Naive thymus-derived CD8-positive, alpha-beta T cell (primary cell): ENCODE measurements around the gene ARHGEF37. TPM values are rescaled to one million over a fixed set of nuclear protein-coding genes. Genes with fewer than 3 reads are reported as not detected.

Experiments used
- ATAC-seq, 2 donors: fragments of 150-1000 bp; cut with Tn5 transposase in 1 of 2; sonication (Bioruptor Pico), chemical (Tn5 transposase) in 1 of 2; 1 replicate in 1 of 2; 2 replicates in 1 of 2; pipeline ENCODE4 v1.10.0; 2021; ENCODE audit warnings: mild to moderate bottlenecking in 2 of 2, moderate library complexity in 2 of 2
- POLR2A ChIA-PET: fragments of 350-600 bp; sonication (Branson Sonifier 250); formaldehyde crosslinking; loops from one replicate; lab custom pipeline; 2021; ENCODE audit warnings: antibody characterized with exemption; lab: Charles Lee
- DNase-seq, 10 donors: peaks; one replicate each; pipeline versions ENCODE4 v3.0.0 to v3.0.0-alpha.2; 2020 to 2022
- H3K27ac Mint-ChIP-seq, 10 donors: one replicate each; pipeline ENCODE4 v1.8.0; 2020 to 2022; ENCODE audit warnings: mild to moderate bottlenecking in 10 of 10, mixed read lengths in 10 of 10, moderate library complexity in 4 of 10, inconsistent platforms in 1 of 10
- H3K27me3 Mint-ChIP-seq, 5 donors: one replicate each; pipeline ENCODE4 v1.8.0; 2021 to 2022; ENCODE audit warnings: mixed read lengths in 5 of 5
- H3K36me3 Mint-ChIP-seq, 3 donors: one replicate each; pipeline ENCODE4 v1.8.0; 2020 to 2022; ENCODE audit warnings: mixed read lengths in 3 of 3, mild to moderate bottlenecking in 2 of 3, inconsistent platforms in 1 of 3
- H3K4me1 Mint-ChIP-seq, 4 donors: one replicate each; pipeline ENCODE4 v1.8.0; 2021 to 2022; ENCODE audit warnings: mixed read lengths in 4 of 4
- H3K4me3 Mint-ChIP-seq, 10 donors: one replicate each; pipeline ENCODE4 v1.8.0; 2020 to 2022; ENCODE audit warnings: mild to moderate bottlenecking in 10 of 10, mixed read lengths in 10 of 10, moderate library complexity in 6 of 10, inconsistent platforms in 1 of 10
- H3K9me3 Mint-ChIP-seq, 9 donors: one replicate each; pipeline ENCODE4 v1.8.0; 2020 to 2022; ENCODE audit warnings: mixed read lengths in 9 of 9, mild to moderate bottlenecking in 3 of 9, inconsistent platforms in 1 of 9, moderate library complexity in 1 of 9
- polyA plus RNA-seq, 3 donors: library from polyadenylated mRNA; unstranded; fragments of 300-500 nt; fragmentation: Illumina TruSeq; gene quantifications; one replicate each; pipeline ENCODE4 v1.2.3, GENCODE V29; 2021
- total RNA-seq, 8 experiments: library from RNA in 2 of 8; stranded (reverse) in 2 of 8; gene quantifications; one replicate each; pipeline ENCODE4 v1.2.3 and lab custom pipeline; 2021 to 2026

Gene ARHGEF37
- total and polyA plus RNA-seq, 5 experiments from 2014 or later: 1.2 TPM; not detected in 4

DNA sequence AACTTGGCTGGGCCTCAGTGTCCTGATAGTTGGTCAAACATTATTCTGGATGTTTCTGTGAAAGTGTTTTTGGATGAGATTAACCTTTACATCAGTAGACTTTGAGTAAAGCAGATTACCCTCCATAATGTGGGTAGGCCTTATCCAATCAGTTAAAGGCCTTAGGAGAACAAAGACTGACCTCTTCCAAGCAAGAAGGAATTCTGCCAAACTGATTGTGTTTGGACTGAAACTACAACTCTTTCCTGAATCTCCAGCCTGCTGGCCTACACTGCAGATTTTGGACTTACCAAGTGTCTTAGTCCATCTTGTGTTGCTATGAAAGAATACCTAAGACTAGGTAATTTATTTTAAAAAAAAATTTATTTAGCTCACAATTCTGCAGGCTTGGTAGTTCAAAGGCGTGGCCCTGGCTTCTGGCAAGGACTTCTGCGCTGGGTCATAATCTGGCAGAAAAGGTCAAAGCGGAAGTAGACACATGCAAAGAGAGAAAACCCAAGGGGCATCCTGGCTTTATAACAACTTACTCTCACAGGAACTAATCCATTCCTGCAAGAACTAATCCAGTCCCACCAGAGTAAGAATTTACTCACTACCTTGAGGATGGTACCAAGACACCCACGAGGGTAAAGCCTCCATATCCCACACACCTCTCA lies 8.6 kb upstream of the ARHGEF37 start:
- Mint-ChIP-seq H3K4me1 (peaks cover 0 to 9% (median 4%) of the 10 kb centered on the region in 4 donors), H3K27ac (no peak overlapping the region), H3K9me3 (no peaks in the 10 kb centered on the region), H3K27me3 (no peaks in the 10 kb centered on the region), H3K4me3 (no peak overlapping the region), H3K36me3 (no peaks in the 10 kb centered on the region)
- DNase-seq (no peak), ATAC-seq (no peak)
- POLR2A ChIA-PET: interaction anchor here (0.7 kb wide), 1 partner anchor 23 kb away, joined by 3 read pairs; no protein-coding TSS in a partner anchor

DNA sequence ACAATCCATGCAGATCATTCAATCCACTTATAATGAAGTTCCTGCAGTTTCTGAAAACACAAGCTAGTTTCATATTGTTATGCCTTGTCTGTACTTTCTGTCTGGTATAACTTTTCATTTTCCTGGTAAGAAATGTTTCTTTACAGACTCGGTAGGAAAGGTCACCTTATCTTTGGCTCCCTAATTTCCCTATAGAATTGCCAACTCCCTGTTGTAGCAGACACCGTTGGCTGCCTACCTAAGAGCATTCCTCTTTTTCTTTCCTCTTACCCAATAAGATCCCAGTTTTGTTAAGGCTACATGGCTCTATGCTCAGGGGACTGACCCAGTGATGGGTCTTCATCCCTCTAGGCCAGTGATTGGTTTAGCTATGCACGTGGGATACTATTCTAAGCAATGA lies 6.2 kb upstream of the ARHGEF37 start:
- Mint-ChIP-seq H3K9me3 (no peaks in the 10 kb centered on the region), H3K4me1 (peaks cover 0 to 9% (median 4%) of the 10 kb centered on the region in 4 donors), H3K4me3 (no peak overlapping the region), H3K36me3 (no peaks in the 10 kb centered on the region), H3K27me3 (peaks cover 0 to under 1% (median 0%) of the 10 kb centered on the region in 5 donors), H3K27ac (no peak overlapping the region)
- POLR2A ChIA-PET: interaction anchor here (0.6 to 0.7 kb wide), 2 partner anchors 196 to 1649 kb away, joined by 7 read pairs; partner anchors contain the start of gene CCDC69
- DNase-seq (no peak), ATAC-seq (no peak)

DNA sequence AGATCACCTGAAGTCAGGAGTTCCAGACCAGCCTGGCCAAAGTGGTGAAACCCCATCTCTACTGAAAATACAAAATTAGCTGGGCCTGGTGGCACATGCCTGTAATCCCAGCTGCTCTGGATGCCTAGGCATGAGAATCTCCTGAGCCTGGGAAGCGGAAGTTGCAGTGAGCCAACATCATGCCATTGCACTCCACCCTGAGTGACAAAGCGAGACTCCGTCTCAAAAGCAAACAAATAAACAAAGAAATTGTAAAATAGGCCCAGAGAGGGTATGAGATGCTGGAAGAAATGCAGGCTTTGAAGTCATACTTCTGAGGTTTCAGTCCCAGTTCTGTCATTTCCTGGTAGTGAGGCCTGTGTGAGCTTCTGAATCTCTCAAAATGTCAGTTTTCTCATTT lies 5.3 kb upstream of the ARHGEF37 start:
- DNase-seq (peak in 2 of 10 donors; percentile 25 to 33), ATAC-seq (peak; percentile 73 to 79)
- H3K36me3 Mint-ChIP-seq: no peaks in the 10 kb centered on the region
- peak overlapping the region in 1 of 10 donors; percentile 43 for H3K4me3 Mint-ChIP-seq
- no peaks in the 10 kb centered on the region for H3K9me3 Mint-ChIP-seq
- H3K27ac Mint-ChIP-seq: peak overlapping the region in 7 of 10 donors; percentile 63 to 86 (median 76)
- POLR2A ChIA-PET: no interaction called here
- H3K4me1 Mint-ChIP-seq: peaks cover 0 to 15% (median 8%) of the 10 kb centered on the region in 4 donors
- peaks cover 0 to 5% (median 0%) of the 10 kb centered on the region in 5 donors for H3K27me3 Mint-ChIP-seq

DNA sequence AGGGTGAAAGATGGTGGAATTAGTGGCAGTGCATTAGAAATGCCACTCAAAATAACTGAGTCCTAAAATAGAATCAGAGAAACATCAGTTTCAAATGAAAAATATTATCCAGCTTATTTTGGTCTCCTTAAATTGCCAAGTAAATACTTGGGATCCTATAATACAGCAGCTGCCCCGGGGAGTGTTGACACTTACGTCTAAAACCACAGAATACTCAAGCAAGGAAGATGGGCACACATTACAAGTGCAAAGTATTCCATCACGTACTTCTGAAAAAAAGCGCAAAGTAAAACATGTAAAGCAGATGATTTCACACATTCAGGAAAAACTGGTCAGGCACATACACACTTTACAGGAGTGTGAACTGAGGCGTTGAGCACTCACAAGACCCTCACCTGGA lies 2.4 kb upstream of the ARHGEF37 start:
- no peaks in the 10 kb centered on the region for H3K36me3 Mint-ChIP-seq
- H3K4me3 Mint-ChIP-seq: no peak overlapping the region
- peaks cover 0 to 19% (median 10%) of the 10 kb centered on the region in 4 donors for H3K4me1 Mint-ChIP-seq
- ATAC-seq: no peak
- H3K9me3 Mint-ChIP-seq: no peaks in the 10 kb centered on the region
- peaks cover 0 to 7% (median 0%) of the 10 kb centered on the region in 5 donors for H3K27me3 Mint-ChIP-seq
- no peak for DNase-seq
- H3K27ac Mint-ChIP-seq: no peak overlapping the region
- POLR2A ChIA-PET: no interaction called here

DNA sequence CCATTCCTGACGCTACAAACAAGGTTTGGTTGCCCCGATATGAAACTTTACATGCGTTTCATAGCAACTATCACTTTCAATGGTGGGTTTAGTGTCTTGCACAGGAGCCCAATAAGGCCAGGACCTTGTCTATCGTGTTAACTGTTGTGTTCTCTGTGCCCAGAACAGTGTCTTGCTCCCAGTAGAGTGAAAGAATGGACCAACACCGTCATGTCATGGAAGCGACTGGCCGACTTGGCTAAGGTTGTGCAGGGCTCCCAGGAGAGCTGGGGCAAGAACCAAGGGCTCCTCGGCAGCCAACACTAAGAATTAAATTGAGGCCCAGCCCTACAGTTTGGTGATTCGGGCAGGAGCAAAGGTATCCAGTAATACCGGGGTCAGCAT lies 498 bp upstream of the ARHGEF37 start:
- Mint-ChIP-seq H3K4me1 (peaks cover 0 to 18% (median 9%) of the 10 kb centered on the region in 4 donors), H3K36me3 (no peaks in the 10 kb centered on the region), H3K27ac (peak overlapping the region in 5 of 10 donors; percentile 22 to 69 (median 49)), H3K9me3 (no peaks in the 10 kb centered on the region), H3K27me3 (peaks cover 0 to 7% (median 0%) of the 10 kb centered on the region in 5 donors), H3K4me3 (peak overlapping the region; percentile 72 to 87 (median 78))
- ATAC-seq (peak; percentile 14 to 18), DNase-seq (peak in 1 of 10 donors; percentile 7)
- POLR2A ChIA-PET: interaction anchor here (1.3 kb wide), 1 partner anchor 29 kb away, joined by 3 read pairs; the partner anchor contains the start of gene CSNK1A1

DNA sequence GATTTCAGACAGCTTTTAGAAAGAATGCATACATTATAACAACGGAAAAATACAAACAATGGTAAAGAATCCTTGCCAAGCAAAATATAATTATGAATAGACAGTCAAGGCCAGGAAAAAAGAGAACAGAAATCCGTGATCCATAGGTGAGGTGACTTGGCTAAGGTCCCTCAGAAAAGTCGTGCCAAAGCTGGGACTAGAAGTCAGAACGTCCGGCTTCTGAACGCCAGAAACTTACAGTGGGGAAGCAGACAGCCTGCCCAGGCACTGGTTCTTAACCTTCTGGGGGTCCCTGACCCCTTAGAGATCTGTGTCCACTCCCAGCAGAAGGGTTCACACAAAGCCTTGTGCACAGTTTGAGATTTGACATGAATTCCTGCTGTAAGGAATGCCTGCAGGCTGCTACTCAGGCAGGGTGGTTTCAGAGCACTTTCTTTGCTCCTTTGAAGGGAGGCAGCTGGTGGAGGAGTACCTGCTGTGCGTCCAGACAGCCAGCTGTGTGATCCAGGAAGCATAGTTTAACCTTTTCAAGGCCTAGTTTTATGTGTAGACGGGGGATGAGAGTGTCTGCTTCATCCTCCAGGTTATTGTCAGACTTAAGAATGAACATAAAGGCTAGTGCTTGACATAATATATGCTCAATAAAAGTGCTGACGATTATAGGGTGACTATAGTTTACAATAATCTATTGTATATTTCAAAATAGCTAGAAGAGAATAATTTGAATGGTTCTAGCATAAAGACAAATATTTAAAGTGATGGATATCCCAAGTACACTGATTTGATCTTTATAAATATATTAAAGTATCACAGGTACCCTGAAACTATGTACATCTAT lies 852 bp downstream of the ARHGEF37 start:
- Mint-ChIP-seq H3K9me3 (no peaks in the 10 kb centered on the region), H3K36me3 (no peaks in the 10 kb centered on the region), H3K4me3 (peak overlapping the region; percentile 73 to 85 (median 74)), H3K27ac (peak overlapping the region in 1 of 10 donors; percentile 20), H3K27me3 (peaks cover 0 to 7% (median 0%) of the 10 kb centered on the region in 5 donors), H3K4me1 (peaks cover 0 to 10% (median 6%) of the 10 kb centered on the region in 4 donors)
- no peak for DNase-seq
- ATAC-seq: no peak
- POLR2A ChIA-PET: no interaction called here

DNA sequence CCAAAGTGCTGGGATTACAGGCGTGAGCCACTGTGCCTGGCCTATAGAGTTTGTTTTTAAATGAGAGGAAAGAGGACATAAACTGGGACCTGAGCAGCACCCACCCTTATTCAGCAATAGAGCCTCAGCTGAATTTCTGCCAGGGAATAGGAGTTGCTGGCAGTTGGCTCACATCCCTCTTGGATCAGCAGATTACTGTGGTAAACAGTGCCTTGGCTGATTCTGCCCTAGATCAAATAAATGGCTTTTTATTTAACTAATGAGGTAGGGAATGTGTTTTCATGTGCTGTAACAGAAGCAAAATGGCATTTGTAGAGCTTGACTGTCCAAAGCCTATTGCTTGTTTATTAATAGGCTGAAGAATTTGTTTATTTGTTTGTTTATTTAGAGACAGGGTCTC lies 2.1 kb downstream of the ARHGEF37 start:
- H3K36me3 Mint-ChIP-seq: no peaks in the 10 kb centered on the region
- H3K27me3 Mint-ChIP-seq: peaks cover 0 to 7% (median 0%) of the 10 kb centered on the region in 5 donors
- ATAC-seq (no peak), DNase-seq (no peak)
- POLR2A ChIA-PET: interaction anchor here (0.9 kb wide), 1 partner anchor 32 kb away, joined by 3 read pairs; the partner anchor contains the start of gene CSNK1A1
- H3K4me3 Mint-ChIP-seq: no peak overlapping the region
- no peak overlapping the region for H3K27ac Mint-ChIP-seq
- H3K9me3 Mint-ChIP-seq: no peaks in the 10 kb centered on the region
- peaks cover 0 to 10% (median 6%) of the 10 kb centered on the region in 4 donors for H3K4me1 Mint-ChIP-seq

DNA sequence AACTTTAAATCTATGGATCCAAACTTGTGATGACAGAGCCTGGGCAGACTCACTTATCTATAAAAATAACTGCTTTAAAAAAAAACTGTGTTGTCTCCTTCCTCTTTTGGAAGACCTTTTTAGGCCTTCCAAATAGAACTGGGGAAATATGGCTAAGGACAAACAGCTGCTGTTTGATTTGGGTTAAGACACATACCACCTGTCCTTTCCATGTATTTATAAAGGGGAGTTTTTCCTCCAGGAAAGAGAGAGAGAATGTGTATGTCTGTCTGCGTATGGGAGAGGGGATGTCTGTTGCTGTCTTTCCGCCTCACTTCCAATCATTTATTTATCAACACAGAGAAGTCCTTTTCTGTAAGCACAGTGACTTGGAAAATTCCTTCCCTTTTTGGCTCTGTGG lies 2.8 kb downstream of the ARHGEF37 start:
- Mint-ChIP-seq H3K4me3 (no peak overlapping the region), H3K9me3 (no peaks in the 10 kb centered on the region), H3K27me3 (peaks cover 0 to 7% (median 0%) of the 10 kb centered on the region in 5 donors), H3K4me1 (peaks cover 0 to 10% (median 6%) of the 10 kb centered on the region in 4 donors), H3K27ac (no peak overlapping the region), H3K36me3 (no peaks in the 10 kb centered on the region)
- POLR2A ChIA-PET: interaction anchor here (0.6 kb wide), 1 partner anchor 207 kb away, joined by 4 read pairs; no protein-coding TSS in a partner anchor
- ATAC-seq (no peak), DNase-seq (no peak)

DNA sequence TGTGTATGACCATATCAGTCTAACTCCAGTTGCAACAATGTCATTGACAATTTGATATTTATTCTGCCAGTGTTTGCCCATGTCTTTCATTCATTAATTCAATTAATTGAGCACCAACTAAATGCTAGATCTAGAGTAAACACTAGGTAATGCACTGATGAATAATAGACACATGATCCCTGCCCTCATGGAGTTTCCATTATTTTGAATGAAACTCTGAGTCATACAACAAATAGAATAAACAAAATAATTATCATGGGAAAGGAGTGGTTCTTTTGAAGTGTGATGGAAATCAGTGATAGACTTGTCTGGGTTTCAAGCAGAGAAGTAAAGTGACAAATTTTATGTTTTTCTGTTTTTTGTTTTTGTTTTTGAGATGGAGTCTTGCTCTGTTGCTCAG lies 4.6 kb downstream of the ARHGEF37 start:
- H3K27ac Mint-ChIP-seq: no peak overlapping the region
- peaks cover 0 to 7% (median 2%) of the 10 kb centered on the region in 4 donors for H3K4me1 Mint-ChIP-seq
- DNase-seq (no peak), ATAC-seq (no peak)
- no peaks in the 10 kb centered on the region for H3K9me3 Mint-ChIP-seq
- H3K36me3 Mint-ChIP-seq: no peaks in the 10 kb centered on the region
- H3K4me3 Mint-ChIP-seq: no peak overlapping the region
- POLR2A ChIA-PET: no interaction called here
- H3K27me3 Mint-ChIP-seq: peaks cover 0 to 2% (median 0%) of the 10 kb centered on the region in 5 donors

DNA sequence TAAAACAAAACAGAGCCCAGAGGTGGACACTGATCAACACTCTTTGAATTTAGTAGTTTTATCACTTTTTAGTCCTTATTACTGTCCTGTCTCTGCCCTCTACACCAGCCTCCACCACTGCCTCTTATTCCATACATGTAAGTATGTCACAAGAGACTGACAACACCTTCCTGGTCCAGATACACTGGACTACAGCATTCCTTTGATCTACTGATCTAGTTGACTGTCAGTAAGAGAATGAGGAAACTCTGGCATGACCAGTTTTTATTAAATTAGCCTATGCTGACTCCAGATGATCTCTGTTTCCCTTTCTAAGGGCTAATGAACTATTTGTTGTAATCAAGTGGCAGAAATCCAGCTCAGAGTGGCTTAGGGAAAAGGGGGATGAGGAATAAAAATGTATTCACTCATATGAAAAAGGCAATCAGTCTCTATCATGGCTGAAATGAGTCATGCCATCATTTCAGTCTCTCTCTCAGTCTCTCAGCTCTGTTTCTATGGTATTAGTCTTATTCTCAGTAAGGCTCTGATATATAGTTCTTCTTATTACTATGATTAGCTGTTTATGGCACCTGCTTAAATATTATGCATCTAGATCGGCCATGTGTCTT lies 5.5 kb downstream of the ARHGEF37 start:
- ATAC-seq: no peak
- Mint-ChIP-seq H3K4me1 (peaks cover 0 to 3% (median 0%) of the 10 kb centered on the region in 4 donors), H3K9me3 (no peaks in the 10 kb centered on the region), H3K27me3 (no peaks in the 10 kb centered on the region), H3K27ac (no peak overlapping the region), H3K36me3 (no peaks in the 10 kb centered on the region), H3K4me3 (no peak overlapping the region)
- no peak for DNase-seq
- POLR2A ChIA-PET: no interaction called here

DNA sequence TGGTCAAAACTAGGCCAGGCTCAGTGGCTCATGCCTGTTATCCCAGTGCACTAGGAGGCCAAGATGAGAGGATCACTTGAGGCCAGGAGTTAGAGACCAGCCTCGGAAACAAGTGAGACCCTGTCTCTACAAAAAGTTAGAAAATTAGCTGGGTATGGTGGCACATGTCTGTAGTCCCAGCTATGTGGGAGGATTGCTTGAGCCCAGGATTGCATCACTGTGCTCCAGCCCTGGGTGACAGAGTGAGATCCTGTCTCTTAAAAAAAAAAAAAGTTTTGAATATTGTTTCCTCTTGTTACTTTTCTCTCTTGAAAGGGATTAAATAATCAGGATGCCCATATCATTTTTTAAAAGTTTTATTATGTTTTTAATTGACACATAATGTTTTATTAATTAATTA lies 7.6 kb downstream of the ARHGEF37 start:
- POLR2A ChIA-PET: no interaction called here

DNA sequence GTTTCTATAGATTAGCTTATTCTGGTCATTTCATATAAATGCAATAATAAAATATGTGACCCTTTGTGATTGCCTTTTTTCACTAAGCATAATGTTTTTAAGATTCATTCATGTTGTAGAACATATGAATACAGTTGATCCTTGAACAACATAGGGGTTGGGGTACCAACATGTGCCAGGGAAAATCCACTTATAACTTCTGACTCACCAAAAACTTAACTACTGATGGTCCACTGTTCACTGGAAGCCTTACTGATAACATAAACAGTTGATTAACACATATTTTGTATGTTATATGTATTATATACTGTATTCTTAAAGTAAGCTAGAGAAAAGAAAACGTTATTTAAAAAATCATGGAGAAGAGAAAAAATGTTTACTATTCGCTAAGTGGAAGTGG lies 12.1 kb downstream of the ARHGEF37 start:
- POLR2A ChIA-PET: no interaction called here

More for the DNA sequence above, 7.6 kb downstream of the ARHGEF37 start:
- Mint-ChIP-seq H3K36me3 (no peaks in the 10 kb centered on the region), H3K4me1 (no peaks in the 10 kb centered on the region), H3K9me3 (no peaks in the 10 kb centered on the region), H3K27me3 (peaks cover 0 to 2% (median 0%) of the 10 kb centered on the region in 5 donors), H3K27ac (no peak overlapping the region), H3K4me3 (no peak overlapping the region)
- DNase-seq: no peak
- ATAC-seq: no peak

More for the DNA sequence above, 12.1 kb downstream of the ARHGEF37 start:
- Mint-ChIP-seq H3K27ac (no peak overlapping the region), H3K27me3 (peaks cover 0 to 8% (median 0%) of the 10 kb centered on the region in 5 donors), H3K9me3 (no peaks in the 10 kb centered on the region), H3K4me3 (no peak overlapping the region), H3K4me1 (peaks cover 0 to 5% (median 2%) of the 10 kb centered on the region in 4 donors), H3K36me3 (no peaks in the 10 kb centered on the region)
- no peak for DNase-seq
- ATAC-seq: no peak
